ENCODE results near the gene C14orf180.

GRCh38 chr14:104577847-104578301 is 1.7 kb upstream of the C14orf180 start:
- TF ChIP-seq CTCF (IDR thresholded peaks at IDR 0.05) (no peak), POLR2A (IDR thresholded peaks at IDR 0.05) (no peak), EP300 (IDR thresholded peaks at IDR 0.05) (no peak)

All from ovary (tissue), 3 donors.